ENCODE measurements around the gene IQGAP2. TPM values are rescaled to one million over a fixed set of nuclear protein-coding genes. Genes with fewer than 3 reads are reported as not detected.

The IQGAP2 gene
- total RNA-seq, 4 donors from 2014 or later = 46.8 to 121 (median 97.0) TPM

- 60 to 68% methylated on average over 6 of the region's 6 CpGs for WGBS, 2 donors (ENCODE audit: low coverage in 1 of 2)
- intact Hi-C loops (cut with DNase I; ENCODE audit: low total_unique reads) = no loop called here
These were observed 179.4 kb downstream of the IQGAP2 start for GRCh38 chr5:76582230-76583162.

GRCh38 chr5:76583163-76584047, 180.3 kb downstream of the IQGAP2 start:
- no peak for DNase-seq
- peak overlapping the region in 2 of 4 donors; percentile 24 to 40 for H3K27ac ChIP-seq
- no peaks in the 10 kb centered on the region for H3K9me3 ChIP-seq
- peaks cover 0 to 40% (median 16%) of the 10 kb centered on the region in 4 donors for H3K4me1 ChIP-seq
- intact Hi-C loops (cut with DNase I; ENCODE audit: low total_unique reads) = no loop called here
- no peaks in the 10 kb centered on the region for H3K27me3 ChIP-seq
- TF ChIP-seq, protein P1, sequence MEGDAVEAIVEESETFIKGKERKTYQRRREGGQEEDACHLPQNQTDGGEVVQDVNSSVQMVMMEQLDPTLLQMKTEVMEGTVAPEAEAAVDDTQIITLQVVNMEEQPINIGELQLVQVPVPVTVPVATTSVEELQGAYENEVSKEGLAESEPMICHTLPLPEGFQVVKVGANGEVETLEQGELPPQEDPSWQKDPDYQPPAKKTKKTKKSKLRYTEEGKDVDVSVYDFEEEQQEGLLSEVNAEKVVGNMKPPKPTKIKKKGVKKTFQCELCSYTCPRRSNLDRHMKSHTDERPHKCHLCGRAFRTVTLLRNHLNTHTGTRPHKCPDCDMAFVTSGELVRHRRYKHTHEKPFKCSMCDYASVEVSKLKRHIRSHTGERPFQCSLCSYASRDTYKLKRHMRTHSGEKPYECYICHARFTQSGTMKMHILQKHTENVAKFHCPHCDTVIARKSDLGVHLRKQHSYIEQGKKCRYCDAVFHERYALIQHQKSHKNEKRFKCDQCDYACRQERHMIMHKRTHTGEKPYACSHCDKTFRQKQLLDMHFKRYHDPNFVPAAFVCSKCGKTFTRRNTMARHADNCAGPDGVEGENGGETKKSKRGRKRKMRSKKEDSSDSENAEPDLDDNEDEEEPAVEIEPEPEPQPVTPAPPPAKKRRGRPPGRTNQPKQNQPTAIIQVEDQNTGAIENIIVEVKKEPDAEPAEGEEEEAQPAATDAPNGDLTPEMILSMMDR (IDR thresholded peaks at IDR 0.05) = peak in 4 of 5 experiments; percentile 25 to 38 (median 34)
- TF ChIP-seq POLR2AphosphoS5 (IDR thresholded peaks at IDR 0.05) = no peak
- no peaks in the 10 kb centered on the region for H3K36me3 ChIP-seq
- H3K4me3 ChIP-seq = no peak overlapping the region
- WGBS, 2 donors (ENCODE audit: low coverage in 1 of 2) = 50 to 64% methylated on average over 5 to 7 of the region's 7 CpGs
- in situ Hi-C loops (cut with MboI; ENCODE audit: low pct_ligation_motif_present in 1 of 4, low pct_unique_long_range_greater_than_20kb in 1 of 4, low sequenced_read_pairs in 3 of 4) = no loop called here

More at GRCh38 chr5:76582230-76583162, 179.4 kb downstream of the IQGAP2 start:
- DNase-seq = no peak
- Histone ChIP-seq H3K4me1 (peaks cover 0 to 40% (median 16%) of the 10 kb centered on the region in 4 donors), H3K27ac (peak overlapping the region in 3 of 4 donors; percentile 23 to 40 (median 24)), H3K36me3 (no peaks in the 10 kb centered on the region), H3K9me3 (no peaks in the 10 kb centered on the region), H3K4me3 (no peak overlapping the region), H3K27me3 (no peaks in the 10 kb centered on the region)
- no peak for TF ChIP-seq EP300 (IDR thresholded peaks at IDR 0.05; ENCODE audit: low read depth)
- TF ChIP-seq, protein P1 (IDR thresholded peaks at IDR 0.05) = no peak
- no peak for TF ChIP-seq POLR2AphosphoS5 (IDR thresholded peaks at IDR 0.05)
- no peak for TF ChIP-seq POLR2A (IDR thresholded peaks at IDR 0.05)
- in situ Hi-C loops (cut with MboI; ENCODE audit: low pct_ligation_motif_present in 1 of 4, low pct_unique_long_range_greater_than_20kb in 1 of 4, low sequenced_read_pairs in 3 of 4) = no loop called here

GRCh38 chr5:76585783-76586217, 182.7 kb downstream of the IQGAP2 start:
- no peaks in the 10 kb centered on the region for H3K9me3 ChIP-seq
- H3K4me1 ChIP-seq = peaks cover 0 to 36% (median 16%) of the 10 kb centered on the region in 4 donors
- TF ChIP-seq POLR2AphosphoS5 (IDR thresholded peaks at IDR 0.05) = no peak
- no peak for TF ChIP-seq POLR2A (IDR thresholded peaks at IDR 0.05)
- H3K36me3 ChIP-seq = no peaks in the 10 kb centered on the region
- 71 to 72% methylated on average over 3 of the region's 3 CpGs for WGBS, 2 donors (ENCODE audit: low coverage in 1 of 2)
- intact Hi-C loops (cut with DNase I; ENCODE audit: low total_unique reads) = no loop called here
- H3K4me3 ChIP-seq = no peak overlapping the region
- no peak overlapping the region for H3K27ac ChIP-seq
- no peak for DNase-seq
- in situ Hi-C loops (cut with MboI; ENCODE audit: low pct_ligation_motif_present in 1 of 4, low pct_unique_long_range_greater_than_20kb in 1 of 4, low sequenced_read_pairs in 3 of 4) = no loop called here
- H3K27me3 ChIP-seq = no peaks in the 10 kb centered on the region

DNA sequence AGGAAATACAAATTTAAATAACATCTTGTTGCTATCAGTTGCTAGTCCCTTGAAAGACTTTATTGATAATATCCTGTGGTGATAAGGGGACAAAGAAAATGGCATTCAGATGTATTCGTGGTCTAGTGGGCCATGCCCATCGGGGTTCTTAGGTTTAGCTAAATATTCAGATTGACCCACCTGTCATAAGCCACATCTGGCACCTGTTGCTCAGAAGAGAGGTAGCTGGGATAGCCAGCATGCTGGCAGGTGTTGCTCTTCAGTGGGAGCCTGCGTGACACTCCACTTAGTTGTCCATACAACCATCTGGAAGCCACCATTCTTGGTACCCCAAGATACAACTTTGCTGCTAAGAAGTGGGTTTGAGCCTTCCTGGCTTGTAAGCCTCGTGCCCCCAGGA, 183.4 kb downstream of the IQGAP2 start:
- Histone ChIP-seq H3K27me3 (no peaks in the 10 kb centered on the region), H3K9me3 (no peaks in the 10 kb centered on the region), H3K36me3 (no peaks in the 10 kb centered on the region), H3K4me1 (peaks cover 0 to 31% (median 16%) of the 10 kb centered on the region in 4 donors), H3K4me3 (no peak overlapping the region), H3K27ac (no peak overlapping the region)
- TF ChIP-seq, protein P1 (IDR thresholded peaks at IDR 0.05) = no peak
- TF ChIP-seq POLR2AphosphoS5 (IDR thresholded peaks at IDR 0.05) (no peak), EP300 (IDR thresholded peaks at IDR 0.05; ENCODE audit: low read depth) (no peak), POLR2A (IDR thresholded peaks at IDR 0.05) (no peak)
- 61 to 70% methylated on average over 2 to 4 of the region's 4 CpGs for WGBS, 2 donors (ENCODE audit: low coverage in 1 of 2)
- DNase-seq = no peak
- in situ Hi-C loops (cut with MboI; ENCODE audit: low pct_ligation_motif_present in 1 of 4, low pct_unique_long_range_greater_than_20kb in 1 of 4, low sequenced_read_pairs in 3 of 4) = no loop called here
- intact Hi-C loops (cut with DNase I; ENCODE audit: low total_unique reads) = no loop called here

Data from transverse colon (tissue), 4 donors.